Type B pancreatic cell (in vitro differentiated cells): ENCODE data around the gene TMEM145. TPM values are rescaled to one million over a fixed set of nuclear protein-coding genes. Genes with fewer than 3 reads are reported as not detected.

ENCODE experiments used
- DNase-seq: peaks from one replicate; pipeline ENCODE4 v3.0.0; 2021; ENCODE audit warnings: mixed read lengths; ENCODE audit not compliant: unreplicated experiment; ENCODE audit errors: extremely low spot score
- H3K27ac Mint-ChIP-seq: 2 replicates; pipeline ENCODE4 v1.8.0; 2021; ENCODE audit warnings: mild to moderate bottlenecking, mixed read lengths
- H3K27me3 Mint-ChIP-seq: 2 replicates; pipeline ENCODE4 v1.8.0; 2021; ENCODE audit warnings: mixed read lengths
- H3K36me3 Mint-ChIP-seq: 2 replicates; pipeline ENCODE4 v1.8.0; 2021; ENCODE audit warnings: mixed read lengths
- H3K4me1 Mint-ChIP-seq: one replicate; pipeline ENCODE4 v1.8.0; 2021; ENCODE audit warnings: mixed read lengths; ENCODE audit not compliant: unreplicated experiment
- H3K4me3 Mint-ChIP-seq: 2 replicates; pipeline ENCODE4 v1.8.0; 2021; ENCODE audit warnings: mild to moderate bottlenecking, mixed read lengths
- H3K9me3 Mint-ChIP-seq: 2 replicates; pipeline ENCODE4 v1.8.0; 2021; ENCODE audit warnings: mixed read lengths
- CTCF ChIP-seq: fragments of 200-600 bp; sonication (generic); conservative IDR thresholded peaks from 2 replicates; pipeline ENCODE4 v1.5.0; 2021; ENCODE audit warnings: antibody characterized with exemption, mild to moderate bottlenecking
- total RNA-seq: library from RNA; stranded (reverse); gene quantifications from 2 replicates; pipeline ENCODE4 v1.2.1, GENCODE V29; 2021; ENCODE audit warnings: low replicate concordance

Gene TMEM145
- total RNA-seq, 1 donor from 2014 or later: 3.6 TPM

GRCh38 chr19:42306646-42307045, 6.5 kb upstream of the TMEM145 start:
- H3K4me1 Mint-ChIP-seq: peaks cover 12% of the 10 kb centered on the region
- no peaks in the 10 kb centered on the region for H3K27me3 Mint-ChIP-seq

GRCh38 chr19:42309686-42310085, 3.4 kb upstream of the TMEM145 start:
- Mint-ChIP-seq H3K4me3 (no peak overlapping the region), H3K4me1 (no peaks in the 10 kb centered on the region)

More at GRCh38 chr19:42306646-42307045, 6.5 kb upstream of the TMEM145 start:
- Mint-ChIP-seq H3K4me3 (no peak overlapping the region), H3K9me3 (no peaks in the 10 kb centered on the region), H3K27ac (no peak overlapping the region), H3K36me3 (no peaks in the 10 kb centered on the region)
- DNase-seq: no peak
- TF ChIP-seq CTCF: no peak

GRCh38 chr19:42311657-42312056, 1.5 kb upstream of the TMEM145 start:
- TF ChIP-seq CTCF: no peak
- H3K27ac Mint-ChIP-seq: no peak overlapping the region
- H3K9me3 Mint-ChIP-seq: no peaks in the 10 kb centered on the region
- no peaks in the 10 kb centered on the region for H3K36me3 Mint-ChIP-seq
- DNase-seq: no peak
- peak overlapping the region; percentile 45 for H3K4me3 Mint-ChIP-seq
- peaks cover 33% of the 10 kb centered on the region for H3K27me3 Mint-ChIP-seq
- H3K4me1 Mint-ChIP-seq: no peaks in the 10 kb centered on the region

More at GRCh38 chr19:42309686-42310085, 3.4 kb upstream of the TMEM145 start:
- TF ChIP-seq CTCF: no peak
- H3K9me3 Mint-ChIP-seq: no peaks in the 10 kb centered on the region
- H3K36me3 Mint-ChIP-seq: no peaks in the 10 kb centered on the region
- H3K27ac Mint-ChIP-seq: no peak overlapping the region
- peaks cover 23% of the 10 kb centered on the region for H3K27me3 Mint-ChIP-seq
- DNase-seq: no peak

GRCh38 chr19:42312370-42312769, 739 bp upstream of the TMEM145 start:
- H3K9me3 Mint-ChIP-seq: no peaks in the 10 kb centered on the region
- no peak overlapping the region for H3K27ac Mint-ChIP-seq
- H3K36me3 Mint-ChIP-seq: no peaks in the 10 kb centered on the region
- peaks cover 40% of the 10 kb centered on the region for H3K27me3 Mint-ChIP-seq
- DNase-seq: no peak
- H3K4me1 Mint-ChIP-seq: no peaks in the 10 kb centered on the region
- TF ChIP-seq CTCF: no peak
- H3K4me3 Mint-ChIP-seq: peak overlapping the region; percentile 83

- TF ChIP-seq CTCF: no peak
- Mint-ChIP-seq H3K27ac (no peak overlapping the region), H3K9me3 (no peaks in the 10 kb centered on the region), H3K27me3 (peaks cover 46% of the 10 kb centered on the region), H3K4me3 (peak overlapping the region; percentile 83), H3K36me3 (no peaks in the 10 kb centered on the region), H3K4me1 (no peaks in the 10 kb centered on the region)
- DNase-seq: no peak
These were observed 989 bp downstream of the TMEM145 start for GRCh38 chr19:42313840-42314755.
